OCI-LY3 (cell line): Measurements from ENCODE around the gene RAD50.

ENCODE experiments used
- H2AFZ ChIP-seq: fragments of 200-600, 300-600 bp; shearing (Covaris generic); 2 replicates; pipeline ENCODE4 v1.6.0; 2014; ENCODE audit warnings: antibody characterized with exemption, low read depth, low read length
- H3K27ac ChIP-seq: fragments of 200-600, 300-600 bp; sonication (generic); 2 replicates; pipeline ENCODE4 v1.5.1; 2014; ENCODE audit warnings: mild to moderate bottlenecking, low read length, moderate library complexity, mixed read lengths
- H3K27me3 ChIP-seq: fragments of 200-600, 300-600 bp; sonication (generic); 2 replicates; pipeline ENCODE4 v1.6.1; 2014; ENCODE audit warnings: low read depth, low read length, mixed read lengths
- H3K36me3 ChIP-seq: fragments of 200-600, 300-600 bp; sonication (generic); replicated peaks from 2 replicates; pipeline ENCODE3; 2014; ENCODE audit warnings: low read depth, low read length, mixed read lengths
- H3K4me1 ChIP-seq: fragments of 300-600, 200-600 bp; sonication (generic); 2 replicates; pipeline ENCODE4 v1.6.1; 2014; ENCODE audit warnings: low read length, mixed read lengths
- H3K4me2 ChIP-seq: fragments of 200-600, 300-600 bp; sonication (generic); 2 replicates; pipeline ENCODE4 v1.6.1; 2014; ENCODE audit warnings: low read length, mixed read lengths
- H3K4me3 ChIP-seq: fragments of 300-600, 200-600 bp; sonication (generic); 2 replicates; pipeline ENCODE4 v1.5.1; 2014; ENCODE audit warnings: antibody characterized with exemption, mild to moderate bottlenecking, low read length, moderate library complexity
- H3K79me2 ChIP-seq: fragments of 300-600, 200-600 bp; shearing (Covaris generic); 2 replicates; pipeline ENCODE4 v1.6.1; 2014; ENCODE audit warnings: mild to moderate bottlenecking, low read length, mixed read lengths
- H3K9ac ChIP-seq: fragments of 300-600, 200-600 bp; shearing (Covaris generic); 2 replicates; pipeline ENCODE4 v1.6.0; 2014; ENCODE audit warnings: mild to moderate bottlenecking, low read length, moderate library complexity
- H3K9me3 ChIP-seq: fragments of 200-600, 300-600 bp; shearing (Covaris generic); 2 replicates; pipeline ENCODE4 v1.6.1; 2014; ENCODE audit warnings: low read length, mixed read lengths; ENCODE audit not compliant: insufficient read depth
- H4K20me1 ChIP-seq: fragments of 200-600, 300-600 bp; sonication (generic); 2 replicates; pipeline ENCODE4 v1.6.1; 2016; ENCODE audit warnings: low read length, mixed read lengths; ENCODE audit not compliant: insufficient read depth
- CTCF ChIP-seq: fragments of 200-600, 300-600 bp; sonication (generic); IDR thresholded peaks from 2 replicates; pipeline ENCODE4 v1.5.1; 2014; ENCODE audit warnings: antibody characterized with exemption, low read length, low read depth
- EZH2phosphoT487 ChIP-seq: fragments of 200-600 bp; shearing (Covaris generic); IDR thresholded peaks from 2 replicates; pipeline ENCODE4 v1.6.1; 2018; ENCODE audit warnings: antibody characterized with exemption, mixed run types, low read depth

Gene RAD50

GRCh38 chr5:132668706-132669454, 112.1 kb downstream of the RAD50 start:
- Histone ChIP-seq H3K27me3 (no peaks in the 10 kb centered on the region; the same call in 1 of the 2 replicates), H3K4me1 (peaks cover 20% of the 10 kb centered on the region), H3K9me3 (no peaks in the 10 kb centered on the region), H3K4me2 (no peak overlapping the region), H3K36me3 (no peaks in the 10 kb centered on the region), H3K9ac (no peak overlapping the region), H4K20me1 (no peaks in the 10 kb centered on the region), H3K79me2 (no peaks in the 10 kb centered on the region), H3K27ac (no peak overlapping the region), H3K4me3 (no peak overlapping the region), H2AFZ (no peak overlapping the region)
- TF ChIP-seq EZH2phosphoT487 (no peak), CTCF (no peak)

- no peak overlapping the region for H3K4me2 ChIP-seq
- no peaks in the 10 kb centered on the region; the same call in 1 of the 2 replicates for H3K27me3 ChIP-seq
- no peak for TF ChIP-seq CTCF
- no peaks in the 10 kb centered on the region for H4K20me1 ChIP-seq
- H3K79me2 ChIP-seq, result no peaks in the 10 kb centered on the region
- H3K4me3 ChIP-seq, result no peak overlapping the region
- peaks cover 26% of the 10 kb centered on the region for H3K4me1 ChIP-seq
- no peaks in the 10 kb centered on the region for H3K36me3 ChIP-seq
- H3K27ac ChIP-seq, result no peak overlapping the region
- no peaks in the 10 kb centered on the region for H3K9me3 ChIP-seq
- no peak overlapping the region for H2AFZ ChIP-seq
- no peak overlapping the region for H3K9ac ChIP-seq
Observed at GRCh38 chr5:132669455-132669820, 112.7 kb downstream of the RAD50 start.

- no peak for TF ChIP-seq CTCF
- TF ChIP-seq EZH2phosphoT487, result no peak
- no peak overlapping the region for H2AFZ ChIP-seq
- no peak overlapping the region for H3K9ac ChIP-seq
- no peak overlapping the region for H3K27ac ChIP-seq
- H3K27me3 ChIP-seq, result no peaks in the 10 kb centered on the region; the same call in 1 of the 2 replicates
- H4K20me1 ChIP-seq, result no peaks in the 10 kb centered on the region
- no peaks in the 10 kb centered on the region for H3K79me2 ChIP-seq
- no peaks in the 10 kb centered on the region for H3K9me3 ChIP-seq
- H3K4me3 ChIP-seq, result no peak overlapping the region
- peaks cover 34% of the 10 kb centered on the region for H3K4me1 ChIP-seq
- no peaks in the 10 kb centered on the region for H3K36me3 ChIP-seq
- H3K4me2 ChIP-seq, result no peak overlapping the region
Observed at GRCh38 chr5:132669966-132670882, 113.4 kb downstream of the RAD50 start.

GRCh38 chr5:132671000-132671399, 114.2 kb downstream of the RAD50 start:
- H3K27me3 ChIP-seq, result peaks cover 1% of the 10 kb centered on the region

More at GRCh38 chr5:132671000-132671399, 114.2 kb downstream of the RAD50 start:
- H3K9me3 ChIP-seq, result no peaks in the 10 kb centered on the region
- no peak overlapping the region for H2AFZ ChIP-seq
- no peak overlapping the region for H3K4me2 ChIP-seq
- TF ChIP-seq CTCF, result no peak
- TF ChIP-seq EZH2phosphoT487, result no peak
- H3K9ac ChIP-seq, result no peak overlapping the region
- no peaks in the 10 kb centered on the region for H3K79me2 ChIP-seq
- H3K4me3 ChIP-seq, result no peak overlapping the region
- H3K27ac ChIP-seq, result no peak overlapping the region
- H4K20me1 ChIP-seq, result no peaks in the 10 kb centered on the region
- H3K36me3 ChIP-seq, result no peaks in the 10 kb centered on the region
- H3K4me1 ChIP-seq, result peaks cover 41% of the 10 kb centered on the region
